Colonic mucosa (tissue), 4 donors: ENCODE data around the gene CCNE1. TPM values are rescaled to one million over a fixed set of nuclear protein-coding genes. Genes with fewer than 3 reads are reported as not detected.

Source experiments
- DNase-seq: peaks from one replicate; pipeline ENCODE4 v3.0.0-alpha.2; 2020
- H3K27ac ChIP-seq: fragments of 200-600 bp; one replicate; pipeline ENCODE4 v1.8.0; 2021
- H3K27me3 ChIP-seq: fragments of 200-600 bp; one replicate; pipeline ENCODE4 v1.8.0; 2021
- H3K36me3 ChIP-seq: fragments of 200-600 bp; one replicate; pipeline ENCODE4 v1.8.0; 2021
- H3K4me1 ChIP-seq: fragments of 200-600 bp; one replicate; pipeline ENCODE4 v1.8.0; 2021; ENCODE audit warnings: mild to moderate bottlenecking
- H3K4me3 ChIP-seq: fragments of 200-600 bp; one replicate; pipeline ENCODE4 v1.8.0; 2021
- H3K9ac ChIP-seq, 2 donors: one replicate each; pipeline ENCODE4 v1.7.0; 2013; ENCODE audit warnings: control low read depth in 2 of 2, low read depth in 2 of 2, low read length in 2 of 2
- H3K9me3 ChIP-seq: fragments of 200-600 bp; one replicate; pipeline ENCODE4 v1.8.0; 2021
- intact Hi-C: fragments of 100-400 bp; cut with DNase I; formaldehyde crosslinking; loops from one replicate; pipeline ENCODE4 v1.14.1; 2022
- total RNA-seq, 2 donors: library from RNA; stranded (reverse); fragmentation: NEBNext Ultra II Directional in 1 of 2; extraction: Animal tissue kit (Norgen Biotek cat#: 25700) in 1 of 2; gene quantifications; one replicate each; pipeline ENCODE4 v1.2.1, GENCODE V29; 2021
- TF ChIP-seq, protein P1 (sequence below): fragments of 200-600 bp; IDR thresholded peaks from one replicate; pipeline ENCODE4 v1.8.0; 2022; ENCODE audit warnings: antibody characterized with exemption, mild to moderate bottlenecking
- donor health status: healthy.
- donor health status: DM: no; HTN: no; CAD: no.
- donor health status: DM: no; HTN: no; CAD: no.

Gene CCNE1
- total RNA-seq, 2 donors from 2014 or later = 5.1 to 10.6 TPM

GRCh38 chr19:29805031-29805965 is 6.5 kb upstream of the CCNE1 start:
- DNase-seq = no peak
- Histone ChIP-seq H3K4me1 (no peaks in the 10 kb centered on the region), H3K36me3 (no peaks in the 10 kb centered on the region), H3K4me3 (no peak overlapping the region), H3K9me3 (no peaks in the 10 kb centered on the region), H3K27ac (no peak overlapping the region), H3K9ac (no peak overlapping the region), H3K27me3 (no peaks in the 10 kb centered on the region)
- intact Hi-C loops = no loop called here
- TF ChIP-seq, protein P1, sequence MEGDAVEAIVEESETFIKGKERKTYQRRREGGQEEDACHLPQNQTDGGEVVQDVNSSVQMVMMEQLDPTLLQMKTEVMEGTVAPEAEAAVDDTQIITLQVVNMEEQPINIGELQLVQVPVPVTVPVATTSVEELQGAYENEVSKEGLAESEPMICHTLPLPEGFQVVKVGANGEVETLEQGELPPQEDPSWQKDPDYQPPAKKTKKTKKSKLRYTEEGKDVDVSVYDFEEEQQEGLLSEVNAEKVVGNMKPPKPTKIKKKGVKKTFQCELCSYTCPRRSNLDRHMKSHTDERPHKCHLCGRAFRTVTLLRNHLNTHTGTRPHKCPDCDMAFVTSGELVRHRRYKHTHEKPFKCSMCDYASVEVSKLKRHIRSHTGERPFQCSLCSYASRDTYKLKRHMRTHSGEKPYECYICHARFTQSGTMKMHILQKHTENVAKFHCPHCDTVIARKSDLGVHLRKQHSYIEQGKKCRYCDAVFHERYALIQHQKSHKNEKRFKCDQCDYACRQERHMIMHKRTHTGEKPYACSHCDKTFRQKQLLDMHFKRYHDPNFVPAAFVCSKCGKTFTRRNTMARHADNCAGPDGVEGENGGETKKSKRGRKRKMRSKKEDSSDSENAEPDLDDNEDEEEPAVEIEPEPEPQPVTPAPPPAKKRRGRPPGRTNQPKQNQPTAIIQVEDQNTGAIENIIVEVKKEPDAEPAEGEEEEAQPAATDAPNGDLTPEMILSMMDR = no peak

- H3K36me3 ChIP-seq = no peaks in the 10 kb centered on the region
- no peaks in the 10 kb centered on the region for H3K4me1 ChIP-seq
- intact Hi-C loops = no loop called here
- no peak overlapping the region for H3K4me3 ChIP-seq
- peak; percentile 31 for DNase-seq
- H3K9me3 ChIP-seq = no peaks in the 10 kb centered on the region
- H3K27ac ChIP-seq = no peak overlapping the region
- H3K9ac ChIP-seq = no peak overlapping the region
- no peaks in the 10 kb centered on the region for H3K27me3 ChIP-seq
- TF ChIP-seq, protein P1 = no peak
These were observed 5.5 kb upstream of the CCNE1 start for GRCh38 chr19:29806098-29806866.

DNA sequence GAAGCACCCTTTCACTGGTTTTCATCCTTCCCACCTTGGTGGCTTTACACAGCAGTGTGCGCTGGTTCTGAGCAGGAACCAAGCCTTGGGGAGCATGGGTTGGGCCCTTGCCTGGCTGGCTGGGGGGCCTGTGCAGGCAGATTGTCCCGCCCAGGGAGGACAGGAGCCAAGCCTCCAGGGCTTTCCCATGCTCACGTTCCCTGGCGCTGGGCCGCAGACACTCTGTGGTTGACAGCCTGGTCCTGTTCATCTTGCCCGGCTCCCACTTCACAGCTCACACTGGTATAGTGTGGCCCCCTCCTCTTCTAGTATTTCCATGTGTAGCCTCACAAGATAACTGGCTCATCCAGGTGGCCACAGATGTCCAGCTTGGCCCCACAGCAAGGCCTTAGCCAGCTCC is 4.6 kb upstream of the CCNE1 start:
- H3K9ac ChIP-seq = no peak overlapping the region
- no peaks in the 10 kb centered on the region for H3K36me3 ChIP-seq
- DNase-seq = no peak
- no peaks in the 10 kb centered on the region for H3K4me1 ChIP-seq
- no peaks in the 10 kb centered on the region for H3K9me3 ChIP-seq
- no peaks in the 10 kb centered on the region for H3K27me3 ChIP-seq
- intact Hi-C loops = no loop called here
- H3K27ac ChIP-seq = no peak overlapping the region
- no peak overlapping the region for H3K4me3 ChIP-seq
- TF ChIP-seq, protein P1 = no peak

DNA sequence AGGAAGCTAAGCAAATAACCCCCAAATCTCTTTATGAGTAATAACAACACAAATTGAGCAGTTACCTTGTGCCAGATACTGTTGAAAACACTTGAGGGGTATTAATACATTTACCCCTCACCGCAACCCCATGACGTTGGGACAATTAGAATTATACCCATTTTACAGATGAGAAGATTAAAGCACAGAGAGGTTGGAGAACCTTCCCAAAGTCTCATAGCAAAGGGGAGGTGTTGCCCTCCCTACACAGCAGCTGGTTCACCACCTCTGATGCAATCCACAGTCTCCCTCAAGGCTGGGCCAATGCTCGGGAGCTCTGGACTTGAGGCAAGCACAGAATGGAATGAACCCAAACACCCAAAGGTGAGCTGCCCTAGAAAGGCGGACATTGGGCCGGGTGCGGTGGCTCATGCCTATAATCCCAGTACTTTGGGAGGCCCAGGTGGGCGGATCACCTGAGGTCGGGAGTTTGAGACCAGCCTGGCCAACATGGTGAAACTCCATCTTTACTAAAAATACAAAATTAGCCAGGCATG is 3.9 kb upstream of the CCNE1 start:
- no peak overlapping the region for H3K4me3 ChIP-seq
- H3K4me1 ChIP-seq = no peaks in the 10 kb centered on the region
- DNase-seq = no peak
- no peak overlapping the region for H3K9ac ChIP-seq
- no peaks in the 10 kb centered on the region for H3K9me3 ChIP-seq
- H3K36me3 ChIP-seq = no peaks in the 10 kb centered on the region
- TF ChIP-seq, protein P1 = no peak
- no peak overlapping the region for H3K27ac ChIP-seq
- intact Hi-C loops = no loop called here
- H3K27me3 ChIP-seq = no peaks in the 10 kb centered on the region

GRCh38 chr19:29809795-29810503 is 1.8 kb upstream of the CCNE1 start:
- Histone ChIP-seq H3K27me3 (no peaks in the 10 kb centered on the region), H3K9ac (peak overlapping the region in 1 of 2 donors; percentile 12), H3K9me3 (no peaks in the 10 kb centered on the region), H3K4me3 (no peak overlapping the region), H3K4me1 (no peaks in the 10 kb centered on the region), H3K36me3 (no peaks in the 10 kb centered on the region), H3K27ac (no peak overlapping the region)
- TF ChIP-seq, protein P1 = no peak
- intact Hi-C loops = loop anchor here (5.0 kb wide), 1 partner anchor 37 kb away; no protein-coding TSS in a partner anchor
- DNase-seq = no peak
